Upper lobe of left lung (tissue), 4 donors: ENCODE results near the gene WFDC1.

Experiments used
- CTCF ChIP-seq, 6 experiments: fragments of 450-650 bp in 4 of 6; fragments of 200-600 bp in 2 of 6; sonication (generic) in 2 of 6; IDR thresholded peaks; one replicate each; pipeline ENCODE4 v1.5.1; 2016 to 2019; ENCODE audit warnings: antibody characterized with exemption in 6 of 6
- POLR2A ChIP-seq, 4 donors: fragments of 450-650 bp; IDR thresholded peaks; one replicate each; pipeline ENCODE4 v1.5.1; 2016 to 2017; ENCODE audit warnings: antibody characterized with exemption in 4 of 4, mild to moderate bottlenecking in 2 of 4

DNA sequence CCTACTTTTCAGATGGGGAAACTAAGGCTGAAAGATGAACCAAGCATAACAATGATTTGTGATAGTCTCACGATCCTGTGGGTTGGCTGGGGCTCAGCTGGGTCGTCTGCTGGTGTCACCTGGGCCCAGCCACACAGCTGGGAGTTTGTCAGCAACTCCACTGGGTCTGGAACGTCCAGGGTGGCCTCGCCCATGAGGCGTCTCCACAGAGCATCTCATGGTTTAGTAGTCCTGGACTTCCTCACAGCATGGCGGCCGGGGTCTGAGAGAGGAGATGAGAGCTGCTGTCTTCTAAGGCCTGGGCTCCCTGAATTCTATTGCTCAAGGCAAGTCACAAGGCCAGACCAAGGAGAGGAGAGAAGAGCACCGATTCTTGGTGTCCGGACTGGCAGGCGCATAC is 24.1 kb upstream of the WFDC1 start:
- TF ChIP-seq CTCF (IDR thresholded peaks at IDR 0.05) (no peak), POLR2A (IDR thresholded peaks at IDR 0.05) (no peak)
